Hepatocyte (in vitro differentiated cells): ENCODE measurements around the gene TMPRSS6. TPM values are rescaled to one million over a fixed set of nuclear protein-coding genes. Genes with fewer than 3 reads are reported as not detected.

Source experiments
- DNase-seq: peaks from one replicate; pipeline ENCODE4 v3.0.0-alpha.2; 2016; ENCODE audit warnings: low spot score
- H2AFZ ChIP-seq: fragments of 200-600 bp; sonication (generic); 2 replicates; pipeline ENCODE4 v1.6.0; 2016; ENCODE audit warnings: antibody characterized with exemption, mild to moderate bottlenecking
- H3K27ac ChIP-seq: fragments of 200-600 bp; sonication (generic); 2 replicates; pipeline ENCODE4 v1.5.1; 2016; ENCODE audit warnings: mild to moderate bottlenecking
- H3K27me3 ChIP-seq: fragments of 200-600 bp; sonication (generic); 2 replicates; pipeline ENCODE4 v1.6.1; 2016
- H3K36me3 ChIP-seq: fragments of 200-600 bp; sonication (generic); replicated peaks from 2 replicates; pipeline ENCODE4 v1.5.1; 2016; ENCODE audit warnings: low read depth; ENCODE audit not compliant: insufficient read depth
- H3K4me1 ChIP-seq: fragments of 200-600 bp; sonication (generic); 2 replicates; pipeline ENCODE4 v1.5.1; 2016; ENCODE audit warnings: mild to moderate bottlenecking, moderate library complexity; ENCODE audit not compliant: insufficient read depth
- H3K4me2 ChIP-seq: fragments of 200-600 bp; sonication (generic); 2 replicates; pipeline ENCODE4 v1.6.0; 2016
- H3K4me3 ChIP-seq: fragments of 200-600 bp; sonication (generic); 2 replicates; pipeline ENCODE4 v1.5.1; 2016; ENCODE audit warnings: mild to moderate bottlenecking
- H3K79me2 ChIP-seq: fragments of 200-600 bp; sonication (generic); 2 replicates; pipeline ENCODE4 v1.6.0; 2017; ENCODE audit warnings: mild to moderate bottlenecking
- H3K9me2 ChIP-seq: fragments of 200-600 bp; sonication (generic); replicated peaks from 2 replicates; pipeline ENCODE4 v1.6.0; 2017; ENCODE audit warnings: mild to moderate bottlenecking; ENCODE audit not compliant: insufficient read depth
- H3K9me3 ChIP-seq: fragments of 200-600 bp; sonication (generic); 2 replicates; pipeline ENCODE4 v1.5.1; 2016; ENCODE audit warnings: low read depth, mild to moderate bottlenecking
- H4K20me1 ChIP-seq: fragments of 200-600 bp; sonication (generic); 2 replicates; pipeline ENCODE4 v1.6.0; 2016; ENCODE audit warnings: mild to moderate bottlenecking; ENCODE audit not compliant: insufficient read depth, poor library complexity, severe bottlenecking
- CTCF ChIP-seq: fragments of 200-600 bp; sonication (generic); IDR thresholded peaks from 2 replicates; pipeline ENCODE4 v1.5.1; 2016; ENCODE audit warnings: antibody characterized with exemption, mild to moderate bottlenecking; ENCODE audit not compliant: poor library complexity
- EZH2 ChIP-seq: fragments of 200-600 bp; sonication (generic); IDR thresholded peaks from 2 replicates; pipeline ENCODE4 v1.6.1; 2016; ENCODE audit warnings: antibody characterized with exemption, mild to moderate bottlenecking, borderline replicate concordance
- EZH2phosphoT487 ChIP-seq: fragments of 200-600 bp; sonication (generic); IDR thresholded peaks from one replicate; pipeline ENCODE4 v1.6.1; 2018; ENCODE audit warnings: antibody characterized with exemption, mild to moderate bottlenecking, low read depth, moderate library complexity; ENCODE audit not compliant: unreplicated experiment, severe bottlenecking
- WGBS: methylation state at CpG from one replicate; pipeline ENCODE4 v1.1.6; 2016; ENCODE audit warnings: low lambda C conversion rate; ENCODE audit errors: missing lambda C conversion rate; 5-methylcytosine and 5-hydroxymethylcytosine counted together
- polyA plus RNA-seq: library from polyadenylated mRNA; unstranded; fragments of >200 nt; fragmentation: Nextera tagmentation; extraction: Ambion mirVana; gene quantifications from 2 replicates; pipeline ENCODE4 v1.2.1, GENCODE V29; 2016
- total RNA-seq: library from RNA; depleted of rRNA; stranded (reverse); fragments of >200 nt; gene quantifications from 2 replicates; pipeline ENCODE4 v1.2.3, GENCODE V29; 2014

The TMPRSS6 gene
- total and polyA plus RNA-seq, 2 experiments from 2014 or later: 34.4 to 49.8 TPM

GRCh38 chr22:37100589-37101127, 8.9 kb downstream of the TMPRSS6 start:
- Histone ChIP-seq H4K20me1 (no peaks in the 10 kb centered on the region), H3K9me3 (no peaks in the 10 kb centered on the region), H3K79me2 (no peaks in the 10 kb centered on the region), H3K36me3 (no peaks in the 10 kb centered on the region), H3K9me2 (no peaks in the 10 kb centered on the region), H3K27me3 (peaks cover 6% of the 10 kb centered on the region), H3K27ac (peak overlapping the region; percentile 88), H3K4me3 (no peak overlapping the region), H3K4me2 (peak overlapping the region; percentile 49), H3K4me1 (peaks cover 4% of the 10 kb centered on the region), H2AFZ (no peak overlapping the region)
- no peak for TF ChIP-seq CTCF
- TF ChIP-seq EZH2phosphoT487: no peak
- no peak for TF ChIP-seq EZH2
- WGBS: 71% methylated on average over 8 of the region's 8 CpGs
- DNase-seq: peak; percentile 75

GRCh38 chr22:37098976-37099591, 10.4 kb downstream of the TMPRSS6 start:
- Histone ChIP-seq H4K20me1 (no peaks in the 10 kb centered on the region), H3K79me2 (no peaks in the 10 kb centered on the region), H3K4me3 (no peak overlapping the region), H3K9me2 (no peaks in the 10 kb centered on the region), H3K4me1 (peaks cover 4% of the 10 kb centered on the region), H3K27me3 (peaks cover 6% of the 10 kb centered on the region), H3K36me3 (no peaks in the 10 kb centered on the region), H3K27ac (no peak overlapping the region), H3K9me3 (no peaks in the 10 kb centered on the region), H2AFZ (no peak overlapping the region), H3K4me2 (no peak overlapping the region)
- no peak for DNase-seq
- no peak for TF ChIP-seq CTCF
- no peak for TF ChIP-seq EZH2phosphoT487
- TF ChIP-seq EZH2: no peak
- WGBS: 69% methylated on average over 10 of the region's 10 CpGs

GRCh38 chr22:37097346-37097745, 12.2 kb downstream of the TMPRSS6 start:
- Histone ChIP-seq H3K4me2 (no peak overlapping the region), H3K9me3 (no peaks in the 10 kb centered on the region), H3K4me3 (no peak overlapping the region), H3K27ac (no peak overlapping the region), H3K9me2 (no peaks in the 10 kb centered on the region), H3K4me1 (peaks cover 4% of the 10 kb centered on the region), H3K79me2 (no peaks in the 10 kb centered on the region), H3K36me3 (no peaks in the 10 kb centered on the region), H2AFZ (no peak overlapping the region), H4K20me1 (no peaks in the 10 kb centered on the region), H3K27me3 (peaks cover 6% of the 10 kb centered on the region)
- no peak for TF ChIP-seq CTCF
- no peak for TF ChIP-seq EZH2phosphoT487
- WGBS: 59% methylated on average over 9 of the region's 13 CpGs
- no peak for DNase-seq
